ENCODE data around the gene MICU2. TPM values are rescaled to one million over a fixed set of nuclear protein-coding genes. Genes with fewer than 3 reads are reported as not detected.

Gene MICU2
- total and polyA plus RNA-seq, 2 donors (not counting 3 experiments of a cell fraction or from before 2014, with no cell fraction given), result 24.0 to 36.7 TPM

- CTCF ChIA-PET, result interaction anchor here (2.3 kb wide), 1 partner anchor 28 kb away, joined by 11 read pairs; no protein-coding TSS in a partner anchor
- intact Hi-C loops (cut with micrococcal nuclease), result no loop called here
- no peak for FAIRE-seq
Measured at GRCh38 chr13:21610687-21611086, 6.7 kb upstream of the MICU2 start.

More at GRCh38 chr13:21610687-21611086, 6.7 kb upstream of the MICU2 start:
- no peak overlapping the region for H3K4me2 ChIP-seq (ENCODE audit: insufficient read depth, low read length)
- no peaks in the 10 kb centered on the region for H3K79me2 ChIP-seq (ENCODE audit: control insufficient read depth, insufficient read depth, low read length)
- no peak for TF ChIP-seq POLR2A (IDR thresholded peaks at IDR 0.05; ENCODE audit: low read depth, low read length)
- no peak for TF ChIP-seq JUN (IDR thresholded peaks at IDR 0.05; ENCODE audit: borderline replicate concordance, insufficient read depth, insufficient read length, low read depth)
- TF ChIP-seq GATA2 (IDR thresholded peaks at IDR 0.05; ENCODE audit: insufficient read depth, insufficient read length, low read depth, low read length), result no peak
- no peak for TF ChIP-seq EZH2 (IDR thresholded peaks at IDR 0.05; ENCODE audit: borderline replicate concordance, low read depth, low read length, severe bottlenecking)
- no peak for TF ChIP-seq FOS (IDR thresholded peaks at IDR 0.05; ENCODE audit: borderline replicate concordance, insufficient read depth, low read length)
- no peak for TF ChIP-seq POLR2AphosphoS5 (IDR thresholded peaks at IDR 0.05; ENCODE audit: insufficient read depth, low read depth, low read length)
- TF ChIP-seq, protein P1, sequence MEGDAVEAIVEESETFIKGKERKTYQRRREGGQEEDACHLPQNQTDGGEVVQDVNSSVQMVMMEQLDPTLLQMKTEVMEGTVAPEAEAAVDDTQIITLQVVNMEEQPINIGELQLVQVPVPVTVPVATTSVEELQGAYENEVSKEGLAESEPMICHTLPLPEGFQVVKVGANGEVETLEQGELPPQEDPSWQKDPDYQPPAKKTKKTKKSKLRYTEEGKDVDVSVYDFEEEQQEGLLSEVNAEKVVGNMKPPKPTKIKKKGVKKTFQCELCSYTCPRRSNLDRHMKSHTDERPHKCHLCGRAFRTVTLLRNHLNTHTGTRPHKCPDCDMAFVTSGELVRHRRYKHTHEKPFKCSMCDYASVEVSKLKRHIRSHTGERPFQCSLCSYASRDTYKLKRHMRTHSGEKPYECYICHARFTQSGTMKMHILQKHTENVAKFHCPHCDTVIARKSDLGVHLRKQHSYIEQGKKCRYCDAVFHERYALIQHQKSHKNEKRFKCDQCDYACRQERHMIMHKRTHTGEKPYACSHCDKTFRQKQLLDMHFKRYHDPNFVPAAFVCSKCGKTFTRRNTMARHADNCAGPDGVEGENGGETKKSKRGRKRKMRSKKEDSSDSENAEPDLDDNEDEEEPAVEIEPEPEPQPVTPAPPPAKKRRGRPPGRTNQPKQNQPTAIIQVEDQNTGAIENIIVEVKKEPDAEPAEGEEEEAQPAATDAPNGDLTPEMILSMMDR (IDR thresholded peaks at IDR 0.05; ENCODE audit: extremely low read depth in 1 of 2, insufficient read depth in 1 of 2, low read depth in 1 of 2, low read length in 2 of 2), result no peak
- TF ChIP-seq, protein P2, sequence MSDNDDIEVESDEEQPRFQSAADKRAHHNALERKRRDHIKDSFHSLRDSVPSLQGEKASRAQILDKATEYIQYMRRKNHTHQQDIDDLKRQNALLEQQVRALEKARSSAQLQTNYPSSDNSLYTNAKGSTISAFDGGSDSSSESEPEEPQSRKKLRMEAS (IDR thresholded peaks at IDR 0.05; ENCODE audit: insufficient read depth, insufficient read length), result no peak
- TF ChIP-seq MYC (IDR thresholded peaks at IDR 0.05; ENCODE audit: low read depth, low read length), result no peak
- H4K20me1 ChIP-seq (replicated peaks; ENCODE audit: control insufficient read depth, extremely low read depth, insufficient read depth, low read length), result no peaks in the 10 kb centered on the region
- peaks cover 8 to 26% of the 10 kb centered on the region in 2 experiments for H3K27me3 ChIP-seq (ENCODE audit: control insufficient read depth in 2 of 2, insufficient read depth in 2 of 2, low read length in 2 of 2)
- no peak overlapping the region for H3K9ac ChIP-seq (replicated peaks; ENCODE audit: extremely low read depth, insufficient read depth, low read length)
- no peak overlapping the region for H3K27ac ChIP-seq (ENCODE audit: insufficient read depth, low read depth, low read length)
- no peaks in the 10 kb centered on the region for H3K9me1 ChIP-seq (replicated peaks; ENCODE audit: control insufficient read depth, extremely low read depth, insufficient read depth, low read length)
- dilution Hi-C loops (cut with MboI; ENCODE audit: extremely low pct_ligation_motif_present, low sequenced_read_pairs), result no loop called here
- no peak overlapping the region for H2AFZ ChIP-seq (ENCODE audit: low read depth, low read length)
- H3K9me3 ChIP-seq (replicated peaks; ENCODE audit: control insufficient read depth, insufficient read depth, low read length), result no peaks in the 10 kb centered on the region
- no peak overlapping the region for H3K4me3 ChIP-seq (replicated peaks in 1 of 3; ENCODE audit: insufficient read depth in 1 of 3, low read depth in 1 of 3, low read length in 3 of 3)
- H3K36me3 ChIP-seq (ENCODE audit: control insufficient read depth in 2 of 2, extremely low read depth in 1 of 2, insufficient read depth in 2 of 2, low read length in 2 of 2), result no peaks in the 10 kb centered on the region
- no peaks in the 10 kb centered on the region for H3K4me1 ChIP-seq (ENCODE audit: control insufficient read depth, extremely low read depth, insufficient read depth, low read length)
- POLR2A ChIA-PET, result no interaction called here
- no TSS peak for BruUV-seq (replicated peaks)
- DNase-seq (ENCODE audit: low read depth, low spot score), result no peak

All from endothelial cell of umbilical vein (primary cell).